OCI-LY7 (cell line): Measurements from ENCODE around the gene TRPC6. TPM values are rescaled to one million over a fixed set of nuclear protein-coding genes. Genes with fewer than 3 reads are reported as not detected.
A peak's percentile ranks its signal among the peaks of the same experiment; 100 is the strongest.

Experiments
- BruUV-seq: library from RNA; stranded (reverse); fragments of 400-500 nt; replicated peaks from 2 replicates; lab custom pipeline; 2021; lab: Mats Ljungman, UMichigan
- CTCF ChIA-PET: fragments of 300-600 bp; sonication (Branson Sonifier 250); formaldehyde crosslinking; loops from one replicate; lab custom pipeline; 2022; ENCODE audit warnings: antibody characterized with exemption; ENCODE audit not compliant: unreplicated experiment; lab: Charles Lee
- POLR2A ChIA-PET: fragments of 300-600 bp; sonication (Branson Sonifier 250); formaldehyde crosslinking; loops from one replicate; lab custom pipeline; 2022; ENCODE audit warnings: antibody characterized with exemption; lab: Charles Lee
- DNase-seq: peaks from one replicate; pipeline ENCODE4 v3.0.0-alpha.2; 2015; ENCODE audit warnings: low spot score
- H2AFZ ChIP-seq: fragments of 200-600 bp; sonication (generic), shearing (Covaris generic); 2 replicates; pipeline ENCODE4 v1.6.1; 2014; ENCODE audit warnings: mild to moderate bottlenecking, antibody characterized with exemption, low read length, moderate library complexity
- H3K27ac ChIP-seq: fragments of 200-600 bp; sonication (generic); 2 replicates; pipeline ENCODE4 v1.5.1; 2014; ENCODE audit warnings: mixed run types, low read depth, mild to moderate bottlenecking, moderate library complexity, low read length, inconsistent platforms; ENCODE audit not compliant: poor library complexity, severe bottlenecking
- H3K36me3 ChIP-seq: fragments of 200-600 bp; sonication (generic); 2 replicates; pipeline ENCODE4 v1.6.1; 2014; ENCODE audit warnings: mild to moderate bottlenecking, antibody characterized with exemption, low read length, moderate library complexity, mixed read lengths; ENCODE audit not compliant: insufficient read depth
- H3K4me1 ChIP-seq: fragments of 200-600 bp; sonication (generic); 2 replicates; pipeline ENCODE4 v1.5.1; 2014; ENCODE audit warnings: mild to moderate bottlenecking, low read length; ENCODE audit not compliant: insufficient read depth, poor library complexity, severe bottlenecking
- H3K4me2 ChIP-seq: fragments of 200-600 bp; sonication (generic); 2 replicates; pipeline ENCODE4 v1.6.1; 2014; ENCODE audit warnings: mild to moderate bottlenecking, low read length
- H3K4me3 ChIP-seq: fragments of 200-600 bp; sonication (generic); 2 replicates; pipeline ENCODE4 v1.5.1; 2014; ENCODE audit warnings: mild to moderate bottlenecking, low read depth, low read length; ENCODE audit not compliant: poor library complexity, severe bottlenecking
- H3K79me2 ChIP-seq: fragments of 200-600 bp; sonication (generic); 2 replicates; pipeline ENCODE4 v1.6.1; 2016; ENCODE audit warnings: low read depth, mild to moderate bottlenecking, low read length, moderate library complexity, mixed read lengths; ENCODE audit not compliant: insufficient read depth
- H3K9me2 ChIP-seq: fragments of 200-600 bp; sonication (generic); 2 replicates; pipeline ENCODE4 v1.6.1; 2016; ENCODE audit warnings: mild to moderate bottlenecking, low read length, mixed read lengths; ENCODE audit not compliant: insufficient read depth
- H3K9me3 ChIP-seq: fragments of 200-600 bp; sonication (generic); 2 replicates; pipeline ENCODE4 v1.6.1; 2014; ENCODE audit warnings: mild to moderate bottlenecking, mixed run types, low read length, mixed read lengths
- H4K20me1 ChIP-seq: fragments of 200-600 bp; sonication (generic); 2 replicates; pipeline ENCODE4 v1.6.1; 2014; ENCODE audit warnings: mild to moderate bottlenecking, antibody characterized with exemption, low read length, moderate library complexity, mixed read lengths; ENCODE audit not compliant: insufficient read depth
- CTCF ChIP-seq: fragments of 200-600 bp; sonication (generic); conservative IDR thresholded peaks from 2 replicates; pipeline ENCODE4 v1.5.1; 2014; ENCODE audit warnings: mild to moderate bottlenecking, antibody characterized with exemption, low read length, moderate library complexity, mixed read lengths
- EZH2phosphoT487 ChIP-seq: fragments of 200-600 bp; sonication (generic); IDR thresholded peaks from 2 replicates; pipeline ENCODE4 v1.6.1; 2018; ENCODE audit warnings: low read depth, borderline replicate concordance, mild to moderate bottlenecking, mixed run types, antibody characterized with exemption, low read length, moderate library complexity, mixed read lengths
- intact Hi-C: fragments of 100-400 bp; cut with micrococcal nuclease; formaldehyde crosslinking; loops from one replicate; pipeline ENCODE4 v1.10.0; 2022; ENCODE audit not compliant: unreplicated experiment
- microRNA-seq: library from miRNA; unstranded; fragments of <30 nt; microRNA quantifications from one replicate; pipeline ENCODE4 v1.2.0, GENCODE V29; 2022; ENCODE audit warnings: borderline replicate concordance
- small RNA-seq: library from RNA; depleted of rRNA; stranded (forward); fragments of <200 nt; gene quantifications from one replicate; pipeline ENCODE3, GENCODE V24; 2014
- total RNA-seq, 2 experiments: library from RNA; depleted of rRNA in 1 of 2; stranded (reverse); fragments of >200 nt in 1 of 2; shearing (Covaris generic) in 1 of 2; gene quantifications; 2 replicates each; pipeline ENCODE4 v1.2.3, GENCODE V29; 2014 to 2022

TRPC6 gene
- total RNA-seq, 2 experiments from 2014 or later = not detected

- Histone ChIP-seq H3K27ac (no peak overlapping the region), H3K36me3 (no peaks in the 10 kb centered on the region), H3K4me2 (no peak overlapping the region), H3K9me3 (no peaks in the 10 kb centered on the region), H4K20me1 (no peaks in the 10 kb centered on the region), H3K9me2 (no peaks in the 10 kb centered on the region), H3K4me3 (no peak overlapping the region), H3K79me2 (no peaks in the 10 kb centered on the region), H2AFZ (no peak overlapping the region), H3K4me1 (no peaks in the 10 kb centered on the region)
- BruUV-seq = no TSS peak
- ChIA-PET CTCF (no interaction called here), POLR2A (interaction anchor here (0.6 to 0.7 kb wide), 2 partner anchors 55 to 176 kb away, joined by 3 to 4 read pairs; no protein-coding TSS in a partner anchor)
- intact Hi-C loops = loop anchor here (5.0 kb wide), 1 partner anchor 418 kb away; no protein-coding TSS in a partner anchor
- no peak for TF ChIP-seq EZH2phosphoT487
- TF ChIP-seq CTCF = peak; percentile 80
- peak; percentile 48 for DNase-seq
Measured at GRCh38 chr11:101428918-101429317, 154.9 kb downstream of the TRPC6 start.

DNA sequence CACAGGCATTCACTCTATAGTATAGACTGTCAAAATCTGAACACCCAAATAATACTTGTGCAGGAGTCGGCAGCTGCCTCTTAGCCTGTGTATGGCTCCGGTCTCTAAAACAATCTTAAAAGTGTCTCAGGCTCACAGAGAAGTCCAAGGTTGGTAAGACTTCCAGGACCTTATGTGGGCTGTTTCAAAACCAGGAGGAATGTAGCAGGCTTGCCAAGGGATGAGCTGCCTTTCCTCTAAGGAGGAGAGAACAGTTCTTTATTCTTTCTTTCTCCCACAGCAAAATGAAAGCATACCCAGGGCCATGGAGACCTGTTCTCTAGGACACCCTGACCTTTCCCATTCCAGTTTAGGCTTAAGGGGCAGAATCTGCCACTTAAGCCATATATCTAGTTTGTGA lies 176.5 kb downstream of the TRPC6 start:
- H3K4me1 ChIP-seq = no peaks in the 10 kb centered on the region
- H3K79me2 ChIP-seq = no peaks in the 10 kb centered on the region
- no peaks in the 10 kb centered on the region for H4K20me1 ChIP-seq
- H3K4me3 ChIP-seq = no peak overlapping the region
- TF ChIP-seq EZH2phosphoT487 (no peak), CTCF (no peak)
- POLR2A ChIA-PET = no interaction called here
- BruUV-seq = no TSS peak
- H2AFZ ChIP-seq = no peak overlapping the region
- DNase-seq = no peak
- no peak overlapping the region for H3K4me2 ChIP-seq
- intact Hi-C loops = no loop called here
- H3K9me2 ChIP-seq = no peaks in the 10 kb centered on the region
- CTCF ChIA-PET = no interaction called here
- H3K9me3 ChIP-seq = no peaks in the 10 kb centered on the region
- H3K36me3 ChIP-seq = no peaks in the 10 kb centered on the region
- no peak overlapping the region for H3K27ac ChIP-seq

Small RNAs within 50 kb of the gene (microRNA-seq; reads per million reads assigned to microRNA genes)
- not detected for gene MIR3920

Small RNAs within 50 kb of the gene (small RNA-seq; reads per million reads assigned to genes)
- not detected for gene MIR3920
